D721Med (cell line): ENCODE data around the gene CLSTN2.

Experiments used
- DNase-seq: peaks from one replicate; pipeline ENCODE4 v3.0.0; 2011; ENCODE audit warnings: low spot score; ENCODE audit not compliant: insufficient read length
- FAIRE-seq: peaks from 2 replicates; lab custom pipeline; 2011; peaks lifted over from hg19 to GRCh38; lab: Jason Lieb, UNC
- CTCF ChIP-seq: IDR thresholded peaks from 2 replicates; pipeline ENCODE4 v1.5.1; 2012; ENCODE audit warnings: mild to moderate bottlenecking, control low read depth; ENCODE audit not compliant: insufficient read depth; ENCODE audit errors: missing control alignments

CLSTN2 gene

GRCh38 chr3:140432229-140432669 is 497.3 kb downstream of the CLSTN2 start:
- FAIRE-seq (no peak), DNase-seq (no peak)
- TF ChIP-seq CTCF: no peak

GRCh38 chr3:140433431-140433830 is 498.4 kb downstream of the CLSTN2 start:
- no peak for FAIRE-seq
- no peak for TF ChIP-seq CTCF
- DNase-seq: no peak

GRCh38 chr3:140434261-140434905 is 499.4 kb downstream of the CLSTN2 start:
- FAIRE-seq (no peak), DNase-seq (no peak)
- no peak for TF ChIP-seq CTCF

GRCh38 chr3:140436421-140436820 is 501.4 kb downstream of the CLSTN2 start:
- no peak for DNase-seq
- no peak for FAIRE-seq
- TF ChIP-seq CTCF: no peak

- DNase-seq (no peak), FAIRE-seq (no peak)
- TF ChIP-seq CTCF: no peak
Measured at GRCh38 chr3:140438736-140439470, 503.9 kb downstream of the CLSTN2 start.

GRCh38 chr3:140439527-140439926 is 504.5 kb downstream of the CLSTN2 start:
- no peak for DNase-seq
- no peak for TF ChIP-seq CTCF
- no peak for FAIRE-seq

- TF ChIP-seq CTCF: no peak
- FAIRE-seq: no peak
- DNase-seq: no peak
Measured at GRCh38 chr3:140440446-140440845, 505.5 kb downstream of the CLSTN2 start.
